ENCODE measurements around the gene P2RX5. TPM values are rescaled to one million over a fixed set of nuclear protein-coding genes. Genes with fewer than 3 reads are reported as not detected.
"Not testable (repeated sequence)": the region's sequence is repeated elsewhere in the genome, so short reads cannot be mapped to it uniquely, and the experiment has no call there.

P2RX5 gene
- total and polyA plus RNA-seq, 2 donors from 2014 or later: 8.4 TPM; not detected in 1

DNA sequence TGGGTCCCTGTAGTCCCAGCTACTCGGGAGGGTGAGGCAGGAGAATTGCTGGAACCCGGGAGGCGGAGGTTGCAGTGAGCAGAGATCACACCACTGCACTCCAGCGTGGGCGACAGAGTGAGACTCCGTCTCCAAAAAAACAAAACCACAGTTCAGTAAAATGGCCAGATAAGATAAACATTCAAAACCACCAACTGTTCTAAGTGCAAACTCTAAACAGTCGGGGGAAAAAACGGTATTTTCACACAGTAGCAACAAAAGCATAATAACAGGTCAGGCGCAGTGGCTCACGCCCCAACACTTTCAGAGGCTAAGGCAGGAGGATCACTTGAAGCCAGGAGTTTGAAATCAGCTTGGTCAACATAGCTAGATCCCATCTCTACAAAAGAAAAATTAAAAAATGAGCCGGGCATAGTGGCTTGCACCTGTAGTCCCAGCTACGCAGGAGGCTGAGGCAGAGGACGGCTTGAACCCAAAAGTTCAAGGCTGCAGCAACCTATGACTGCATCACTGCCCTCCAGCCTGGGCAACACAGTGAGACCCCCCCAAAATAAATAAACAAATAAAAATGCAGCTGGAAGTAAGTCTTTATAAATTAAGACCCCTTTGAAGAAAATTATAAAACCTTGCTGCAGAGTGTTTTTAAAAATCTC, 17.0 kb upstream of the P2RX5 start:
- intact Hi-C loops (cut with DNase I): no loop called here

DNA sequence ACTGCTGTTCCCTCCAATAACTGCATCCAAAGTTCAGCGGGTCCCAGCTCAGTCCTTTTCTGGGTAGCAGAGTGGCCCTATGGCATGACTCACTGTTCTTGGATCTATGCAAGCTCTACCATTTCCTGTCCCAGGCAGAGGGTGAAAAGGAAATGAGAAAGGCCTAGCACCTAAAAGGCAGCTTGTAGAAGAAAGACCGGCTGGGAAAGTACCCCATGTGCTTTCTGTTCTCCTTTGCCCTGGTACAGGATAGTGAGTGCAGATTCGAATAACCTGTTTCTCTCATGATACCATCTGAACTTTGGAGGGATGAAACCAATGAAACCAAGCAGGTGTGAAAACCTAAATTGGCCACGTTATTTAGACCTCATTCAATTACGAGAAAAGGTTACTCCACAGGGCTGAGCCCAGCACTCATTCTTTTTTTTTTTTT, 15.0 kb upstream of the P2RX5 start:
- Histone ChIP-seq H3K27ac (ENCODE audit: low read depth in 2 of 2, low read length in 2 of 2) (no peak overlapping the region), H3K9ac (ENCODE audit: low read length in 3 of 3) (no peak overlapping the region), H3K36me3 (ENCODE audit: control insufficient read depth in 2 of 3, insufficient read depth in 3 of 3, low read length in 3 of 3) (peaks cover 2 to 9% (median 3%) of the 10 kb centered on the region in 3 donors), H3K9me3 (ENCODE audit: control insufficient read depth in 2 of 3, insufficient read depth in 1 of 3, low read length in 3 of 3) (no peaks in the 10 kb centered on the region), H3K4me1 (ENCODE audit: control insufficient read depth in 2 of 3, insufficient read depth in 2 of 3, low read depth in 1 of 3, low read length in 3 of 3) (no peaks in the 10 kb centered on the region), H3K27me3 (ENCODE audit: control insufficient read depth, insufficient read depth, low read length) (no peaks in the 10 kb centered on the region), H3K4me3 (ENCODE audit: low read length in 3 of 3) (no peak overlapping the region)
- TF ChIP-seq, protein P1, sequence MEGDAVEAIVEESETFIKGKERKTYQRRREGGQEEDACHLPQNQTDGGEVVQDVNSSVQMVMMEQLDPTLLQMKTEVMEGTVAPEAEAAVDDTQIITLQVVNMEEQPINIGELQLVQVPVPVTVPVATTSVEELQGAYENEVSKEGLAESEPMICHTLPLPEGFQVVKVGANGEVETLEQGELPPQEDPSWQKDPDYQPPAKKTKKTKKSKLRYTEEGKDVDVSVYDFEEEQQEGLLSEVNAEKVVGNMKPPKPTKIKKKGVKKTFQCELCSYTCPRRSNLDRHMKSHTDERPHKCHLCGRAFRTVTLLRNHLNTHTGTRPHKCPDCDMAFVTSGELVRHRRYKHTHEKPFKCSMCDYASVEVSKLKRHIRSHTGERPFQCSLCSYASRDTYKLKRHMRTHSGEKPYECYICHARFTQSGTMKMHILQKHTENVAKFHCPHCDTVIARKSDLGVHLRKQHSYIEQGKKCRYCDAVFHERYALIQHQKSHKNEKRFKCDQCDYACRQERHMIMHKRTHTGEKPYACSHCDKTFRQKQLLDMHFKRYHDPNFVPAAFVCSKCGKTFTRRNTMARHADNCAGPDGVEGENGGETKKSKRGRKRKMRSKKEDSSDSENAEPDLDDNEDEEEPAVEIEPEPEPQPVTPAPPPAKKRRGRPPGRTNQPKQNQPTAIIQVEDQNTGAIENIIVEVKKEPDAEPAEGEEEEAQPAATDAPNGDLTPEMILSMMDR (IDR thresholded peaks at IDR 0.05; ENCODE audit: borderline replicate concordance, extremely low read depth, insufficient read depth): no peak
- FAIRE-seq: no peak
- DNase-seq: no peak
- intact Hi-C loops (cut with DNase I): no loop called here

More for the DNA sequence above, 17.0 kb upstream of the P2RX5 start:
- no peaks in the 10 kb centered on the region for H3K4me1 ChIP-seq (ENCODE audit: control insufficient read depth in 2 of 3, insufficient read depth in 2 of 3, low read depth in 1 of 3, low read length in 3 of 3)
- H3K27ac ChIP-seq (ENCODE audit: low read depth in 2 of 2, low read length in 2 of 2): no peak overlapping the region
- H3K27me3 ChIP-seq (ENCODE audit: control insufficient read depth, insufficient read depth, low read length): no peaks in the 10 kb centered on the region
- H3K4me3 ChIP-seq (ENCODE audit: low read length in 3 of 3): no peak overlapping the region
- peaks cover 2 to 18% (median 10%) of the 10 kb centered on the region in 3 donors for H3K36me3 ChIP-seq (ENCODE audit: control insufficient read depth in 2 of 3, insufficient read depth in 3 of 3, low read length in 3 of 3)
- TF ChIP-seq, protein P1 (IDR thresholded peaks at IDR 0.05; ENCODE audit: borderline replicate concordance, extremely low read depth, insufficient read depth): no peak
- no peaks in the 10 kb centered on the region for H3K9me3 ChIP-seq (ENCODE audit: control insufficient read depth in 2 of 3, insufficient read depth in 1 of 3, low read length in 3 of 3)
- no peak for DNase-seq
- no peak for FAIRE-seq
- no peak overlapping the region for H3K9ac ChIP-seq (ENCODE audit: low read length in 3 of 3)

DNA sequence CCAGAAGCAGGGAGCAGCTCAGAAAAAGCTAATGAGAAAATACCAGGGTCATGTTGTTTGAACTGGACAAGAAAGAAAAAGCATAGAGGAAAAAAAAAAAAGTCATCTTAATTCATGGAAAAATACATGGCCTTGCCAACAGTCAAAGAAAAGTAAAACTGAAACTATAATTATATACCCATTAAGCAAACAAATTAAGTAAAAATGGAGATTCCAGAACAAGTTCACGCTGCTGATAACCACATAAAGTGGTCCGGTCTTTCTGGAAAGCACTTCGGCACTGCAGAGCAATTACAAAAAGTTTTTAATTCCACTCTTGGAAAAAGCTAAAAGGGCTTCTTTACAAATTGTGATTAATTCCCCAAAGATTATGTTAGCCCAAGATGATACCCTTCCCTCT, 12.4 kb upstream of the P2RX5 start:
- Histone ChIP-seq H3K36me3 (ENCODE audit: control insufficient read depth in 2 of 3, insufficient read depth in 3 of 3, low read length in 3 of 3) (peaks cover 0 to 2% (median 0%) of the 10 kb centered on the region in 3 donors), H3K27ac (ENCODE audit: low read depth in 2 of 2, low read length in 2 of 2) (no peak overlapping the region), H3K27me3 (ENCODE audit: control insufficient read depth, insufficient read depth, low read length) (no peaks in the 10 kb centered on the region), H3K9ac (ENCODE audit: low read length in 3 of 3) (no peak overlapping the region), H3K9me3 (ENCODE audit: control insufficient read depth in 2 of 3, insufficient read depth in 1 of 3, low read length in 3 of 3) (no peaks in the 10 kb centered on the region), H3K4me1 (ENCODE audit: control insufficient read depth in 2 of 3, insufficient read depth in 2 of 3, low read depth in 1 of 3, low read length in 3 of 3) (no peaks in the 10 kb centered on the region), H3K4me3 (ENCODE audit: low read length in 3 of 3) (no peak overlapping the region)
- intact Hi-C loops (cut with DNase I): no loop called here
- TF ChIP-seq, protein P1 (IDR thresholded peaks at IDR 0.05; ENCODE audit: borderline replicate concordance, extremely low read depth, insufficient read depth): no peak
- no peak for DNase-seq
- no peak for FAIRE-seq

DNA sequence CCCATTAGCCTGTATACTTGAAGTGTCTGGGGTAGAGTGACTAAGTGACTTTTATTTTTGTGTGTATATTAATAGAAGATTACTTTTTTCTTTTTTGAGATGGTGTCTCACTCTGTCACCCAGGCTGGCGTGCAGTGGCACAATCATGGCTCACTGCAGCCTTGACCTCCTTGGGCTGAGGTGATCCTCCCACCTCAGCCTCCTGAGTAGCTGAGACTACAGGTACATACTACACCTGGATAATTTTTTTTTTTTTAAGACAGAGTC, 9.7 kb upstream of the P2RX5 start:
- intact Hi-C loops (cut with DNase I); H3K27me3 ChIP-seq (ENCODE audit: control insufficient read depth, insufficient read depth, low read length); H3K9me3 ChIP-seq (ENCODE audit: control insufficient read depth in 2 of 3, insufficient read depth in 1 of 3, low read length in 3 of 3); DNase-seq; H3K9ac ChIP-seq (ENCODE audit: low read length in 3 of 3); FAIRE-seq; H3K4me3 ChIP-seq (ENCODE audit: low read length in 3 of 3); H3K4me1 ChIP-seq (ENCODE audit: control insufficient read depth in 2 of 3, insufficient read depth in 2 of 3, low read depth in 1 of 3, low read length in 3 of 3); H3K27ac ChIP-seq (ENCODE audit: low read depth in 2 of 2, low read length in 2 of 2); H3K36me3 ChIP-seq (ENCODE audit: control insufficient read depth in 2 of 3, insufficient read depth in 3 of 3, low read length in 3 of 3): not testable (repeated sequence)

All from kidney (tissue), 14 donors.